Stimulated activated CD4-positive, alpha-beta T cell treated with anti-CD3 and anti-CD28 coated beads, TNF-alpha, amount 100 ng/mL, for 1 hour (primary cell): ENCODE results near the gene DOCK4.

Experiments
- DNase-seq, 3 donors: peaks; one replicate each; pipeline ENCODE4 v3.0.0-alpha.2; 2020; ENCODE audit warnings: low read depth in 3 of 3, low spot score in 1 of 3

DOCK4 gene

DNA sequence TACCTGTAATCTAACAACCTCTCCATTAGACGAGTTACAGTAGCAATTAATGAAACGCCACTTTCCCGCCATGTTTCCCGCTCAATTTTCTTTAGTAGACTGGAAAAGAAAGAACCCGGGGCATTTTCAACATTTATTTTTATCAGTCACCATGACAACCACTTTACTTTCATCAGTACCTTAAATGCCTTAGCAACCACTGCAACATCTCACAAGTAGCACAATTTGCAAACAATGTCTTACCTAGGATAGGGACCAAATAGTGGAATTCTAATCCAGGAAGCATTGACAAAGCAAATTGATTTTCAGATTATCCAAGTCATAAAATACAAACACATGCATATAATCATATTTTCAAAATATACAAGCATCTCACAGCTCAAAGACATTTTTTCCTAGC, 422.3 kb downstream of the DOCK4 start:
- DNase-seq = no peak

DNA sequence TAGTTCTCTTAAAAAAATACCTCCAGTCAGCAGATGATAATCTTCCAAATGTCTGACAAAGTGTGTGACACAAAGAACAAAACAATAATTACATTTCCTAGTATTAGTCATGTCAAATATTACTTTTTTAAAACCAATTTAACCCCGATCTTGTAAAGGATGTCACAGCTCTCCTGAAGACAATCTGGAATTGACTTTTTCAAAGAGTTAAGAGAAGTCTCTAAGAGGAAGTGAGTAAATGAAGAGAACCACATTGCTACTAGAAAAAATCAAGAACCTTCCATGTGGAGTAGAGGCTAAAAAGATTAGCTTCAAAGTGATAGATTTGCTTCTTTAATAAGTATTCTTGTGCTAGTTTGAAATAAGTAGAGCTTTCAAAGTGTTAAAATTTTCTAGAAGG, 425.7 kb downstream of the DOCK4 start:
- DNase-seq = no peak

DNA sequence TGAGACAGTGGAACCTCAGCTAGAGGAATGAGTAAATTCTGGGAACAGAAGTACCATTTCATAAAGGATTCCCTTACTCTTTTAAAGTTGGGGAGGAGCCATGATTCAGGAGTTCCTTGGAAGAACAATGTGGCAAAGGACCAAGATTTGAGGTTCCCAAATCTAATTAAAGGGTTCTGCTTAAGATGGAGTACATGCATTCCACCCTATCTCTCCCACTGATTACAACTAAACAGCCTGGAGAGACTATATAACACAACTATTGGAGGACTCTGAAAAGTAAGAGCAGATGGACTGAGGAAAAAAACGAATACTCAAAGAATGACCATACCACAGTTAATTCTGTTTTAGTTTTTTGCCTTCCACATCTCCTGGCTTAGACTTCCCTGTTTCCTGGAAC, 431.0 kb downstream of the DOCK4 start:
- DNase-seq = no peak

DNA sequence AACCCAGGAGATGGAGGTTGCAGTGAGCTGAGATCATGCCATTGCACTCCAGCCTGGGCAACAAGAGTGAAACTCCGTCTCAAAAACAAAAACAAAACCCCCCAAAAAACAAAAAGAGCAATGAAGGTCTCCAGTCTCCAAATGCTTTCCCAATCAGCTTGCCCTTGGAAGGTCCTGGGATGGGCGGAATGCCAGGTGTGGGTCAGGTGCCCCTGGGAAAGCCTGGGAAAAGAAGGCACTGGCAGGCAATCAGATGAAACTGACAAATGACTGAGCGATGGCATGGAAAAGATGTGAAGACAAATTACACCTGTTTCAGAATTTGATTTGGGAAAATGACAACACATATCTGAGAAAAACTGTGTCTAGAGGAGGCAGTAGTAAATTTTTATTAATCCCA, 433.5 kb downstream of the DOCK4 start:
- no peak for DNase-seq

DNA sequence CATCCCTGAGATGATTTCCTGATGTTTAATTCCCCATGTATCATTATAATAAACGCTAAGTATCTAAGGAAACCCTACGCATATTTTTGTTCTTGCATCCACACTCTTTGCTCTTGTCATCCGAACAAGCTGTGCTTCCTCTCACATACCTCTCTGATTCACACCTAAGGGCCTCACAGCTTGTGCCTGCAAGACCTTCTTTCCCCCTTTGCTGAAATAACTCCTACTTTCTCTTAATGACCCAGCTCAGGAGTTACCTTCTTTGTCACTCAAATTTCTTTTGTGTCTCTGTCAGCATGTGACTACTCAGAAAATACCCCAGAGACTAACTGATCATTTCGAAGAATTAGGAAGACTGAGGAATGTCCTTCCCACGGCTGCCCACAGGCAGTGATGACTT, 434.6 kb downstream of the DOCK4 start:
- no peak for DNase-seq

DNA sequence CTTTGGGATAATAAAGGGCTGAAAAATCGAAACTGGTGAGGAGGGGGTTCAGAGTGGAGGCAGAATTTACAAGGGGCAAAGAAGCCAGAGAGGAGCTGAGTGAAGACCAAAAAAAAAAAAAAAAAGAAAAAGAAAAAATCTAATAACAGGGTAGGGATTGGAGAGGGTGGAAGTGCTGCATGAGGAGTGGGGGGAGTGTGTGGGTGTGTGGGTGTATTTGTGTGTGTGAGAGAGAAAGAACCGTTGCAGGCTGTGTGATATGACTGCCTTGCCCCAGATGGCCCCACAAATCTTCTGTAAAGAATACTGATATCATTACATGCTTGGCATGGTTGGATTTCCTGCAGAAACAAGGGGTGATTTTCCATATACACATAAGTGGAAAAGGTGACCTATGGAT, 436.1 kb downstream of the DOCK4 start:
- no peak for DNase-seq

DNA sequence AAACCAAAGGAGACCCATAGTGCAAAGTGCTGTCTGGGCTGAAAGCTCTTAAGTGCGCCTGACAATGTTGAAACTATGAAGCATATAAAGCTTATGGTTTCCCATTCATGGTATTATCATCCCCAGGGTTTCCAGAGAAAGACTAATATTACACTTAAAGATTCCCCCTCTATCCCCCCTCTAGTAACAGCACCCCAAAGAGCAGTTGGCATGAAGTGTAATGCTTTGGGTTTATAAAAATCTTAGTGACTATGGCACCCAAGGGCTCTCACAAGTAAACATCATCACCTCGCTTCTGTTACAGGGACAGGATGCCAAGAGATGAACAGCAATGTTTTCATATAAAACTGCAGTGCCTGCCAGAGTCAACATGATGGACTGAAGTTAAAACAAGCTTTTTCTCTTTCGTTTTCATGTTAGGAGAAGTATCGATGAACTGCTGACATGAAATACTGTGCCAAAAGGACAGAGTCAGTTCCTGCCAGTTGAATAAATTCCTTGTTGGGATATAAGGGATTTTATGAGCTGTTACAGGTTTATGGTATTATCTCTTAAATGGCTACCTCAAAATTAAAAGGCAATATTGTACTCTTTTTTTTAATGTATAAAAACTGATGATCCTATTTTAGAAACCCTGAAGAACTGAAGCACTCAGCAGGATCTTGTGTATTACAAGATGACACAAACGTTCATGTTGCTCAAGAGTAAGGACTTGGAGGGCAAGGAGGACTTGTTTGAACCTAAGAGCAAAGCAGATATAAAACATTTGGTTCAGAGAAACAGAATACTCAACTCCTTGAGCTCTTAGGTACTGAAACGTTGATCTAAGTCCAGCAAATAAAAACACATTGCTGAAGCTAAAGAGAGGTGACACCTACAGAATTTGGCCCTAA, 440.2 kb downstream of the DOCK4 start:
- no peak for DNase-seq

DNA sequence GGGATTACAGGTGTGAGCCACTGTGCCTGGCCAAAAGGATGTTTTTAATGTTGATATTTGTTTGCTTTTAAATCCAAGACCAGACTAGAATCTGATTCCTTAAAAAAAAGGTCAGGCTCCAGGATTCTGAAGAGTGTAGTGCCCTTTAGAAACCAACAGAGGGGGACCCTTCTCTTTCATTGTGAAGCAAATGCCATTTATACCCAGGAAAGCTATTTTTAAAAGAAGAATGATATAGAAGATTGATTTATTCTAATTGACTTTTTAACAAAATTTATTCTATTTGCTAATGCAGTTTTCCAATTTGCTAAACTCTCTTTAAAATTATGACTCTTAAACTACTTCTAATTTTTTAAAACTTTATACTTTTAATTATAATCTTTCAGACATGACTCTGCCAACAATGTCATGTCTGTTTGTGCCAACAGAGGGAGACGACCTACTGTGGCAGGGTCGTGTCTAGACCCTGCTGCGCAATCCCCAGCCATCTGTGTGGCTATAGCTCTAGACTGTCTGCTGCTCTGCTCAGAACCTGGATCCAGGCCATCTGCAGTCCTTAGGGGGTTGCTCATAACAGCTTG, 442.9 kb downstream of the DOCK4 start:
- no peak for DNase-seq

DNA sequence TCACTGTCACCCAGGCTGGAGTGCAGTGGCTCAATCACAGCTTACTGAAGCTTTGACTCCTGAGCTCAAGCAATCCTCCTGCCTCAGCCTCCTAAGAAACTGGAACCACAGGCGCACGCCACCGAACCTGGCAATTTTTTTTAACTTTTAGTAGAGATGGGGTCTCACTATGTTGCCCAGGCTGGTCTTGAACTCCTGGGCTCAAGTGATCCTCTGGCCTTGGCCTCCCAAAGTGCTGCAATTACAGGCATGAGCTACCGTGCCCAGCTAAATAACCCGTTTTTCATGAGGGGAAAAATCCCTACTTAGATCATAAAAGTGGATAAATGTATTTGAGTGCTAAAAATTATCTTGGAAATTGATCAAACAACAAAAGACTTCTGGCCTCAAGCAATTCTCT, 443.4 kb downstream of the DOCK4 start:
- no peak for DNase-seq

DNA sequence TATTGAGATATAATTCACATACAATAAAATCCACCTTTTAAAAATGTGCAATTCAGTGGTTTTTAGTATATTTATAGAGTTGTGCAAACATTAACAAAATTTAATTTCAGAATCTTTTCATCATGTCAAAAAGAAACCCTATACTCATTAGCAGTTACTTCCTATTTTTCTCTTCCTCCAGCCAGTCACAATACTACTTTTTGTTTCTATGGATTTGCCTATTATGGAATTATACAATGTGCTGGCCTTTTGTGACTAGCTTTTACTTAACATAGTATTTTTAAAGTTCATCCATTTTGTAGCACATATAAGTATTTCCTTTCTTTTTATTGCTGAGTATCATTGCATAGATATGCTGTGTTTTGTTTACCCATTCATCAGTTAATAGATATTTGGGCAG, 444.0 kb downstream of the DOCK4 start:
- no peak for DNase-seq

DNA sequence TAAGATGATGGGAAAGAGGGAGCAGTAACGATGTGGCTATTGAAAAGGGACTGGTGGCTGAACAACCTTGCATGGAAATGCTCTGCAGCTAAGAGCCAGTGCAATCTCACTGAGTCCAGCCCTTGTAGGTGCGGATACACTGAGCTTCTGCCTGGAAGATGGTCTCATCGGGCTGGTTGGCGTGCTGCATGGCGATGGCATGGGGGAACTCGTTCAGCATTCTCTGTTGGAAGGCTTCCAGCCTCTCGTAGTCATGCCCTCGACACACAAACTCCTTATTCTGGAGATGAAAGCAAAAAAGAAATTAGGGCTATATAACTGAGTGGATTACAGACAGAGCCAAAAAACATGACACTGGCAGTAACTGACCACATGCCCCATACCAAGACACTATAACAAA, 446.2 kb downstream of the DOCK4 start:
- DNase-seq = no peak

DNA sequence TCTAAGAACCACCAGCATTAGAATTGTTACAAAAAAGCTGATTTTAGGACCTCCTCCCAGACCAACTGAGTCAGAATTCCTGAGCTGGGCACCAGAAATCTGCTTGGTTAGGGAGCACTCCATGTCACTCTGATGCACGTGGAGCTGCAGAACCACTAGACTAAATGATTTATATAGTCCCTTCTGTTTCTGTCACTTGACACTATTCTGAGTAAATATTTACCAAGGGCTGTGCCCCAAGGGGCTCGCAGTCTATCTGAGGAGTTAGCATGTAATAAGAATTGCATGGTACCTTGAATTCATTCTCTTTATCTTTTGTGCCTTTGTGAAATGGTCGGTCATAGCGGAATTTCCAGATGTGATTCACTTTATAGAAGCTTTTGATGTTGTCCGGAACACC, 447.9 kb downstream of the DOCK4 start:
- DNase-seq = no peak

DNA sequence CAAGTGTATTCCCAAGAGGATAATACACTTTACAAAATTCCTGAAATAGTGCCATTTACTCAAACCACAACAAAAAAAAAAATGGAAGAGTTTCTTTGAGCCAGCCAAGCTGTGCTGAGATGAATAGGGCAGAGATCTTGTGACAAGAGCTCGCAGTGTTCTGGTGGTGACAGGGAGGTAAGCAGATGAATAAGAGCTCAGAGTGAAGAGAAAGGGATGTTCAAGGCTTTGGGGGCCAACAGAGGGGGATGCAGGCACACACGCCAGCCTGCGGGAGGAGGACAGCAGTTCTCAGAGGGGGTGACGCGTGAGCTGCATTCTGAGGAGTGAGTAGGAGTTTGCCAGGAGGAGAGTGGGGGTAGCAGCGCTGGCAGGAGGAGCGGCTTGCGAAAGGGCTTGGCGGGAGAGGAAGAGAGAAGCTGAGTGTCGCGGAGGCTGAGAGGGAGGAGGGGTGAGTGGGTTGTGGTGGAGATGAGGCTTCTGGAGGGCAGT, 449.5 kb downstream of the DOCK4 start:
- no peak for DNase-seq

DNA sequence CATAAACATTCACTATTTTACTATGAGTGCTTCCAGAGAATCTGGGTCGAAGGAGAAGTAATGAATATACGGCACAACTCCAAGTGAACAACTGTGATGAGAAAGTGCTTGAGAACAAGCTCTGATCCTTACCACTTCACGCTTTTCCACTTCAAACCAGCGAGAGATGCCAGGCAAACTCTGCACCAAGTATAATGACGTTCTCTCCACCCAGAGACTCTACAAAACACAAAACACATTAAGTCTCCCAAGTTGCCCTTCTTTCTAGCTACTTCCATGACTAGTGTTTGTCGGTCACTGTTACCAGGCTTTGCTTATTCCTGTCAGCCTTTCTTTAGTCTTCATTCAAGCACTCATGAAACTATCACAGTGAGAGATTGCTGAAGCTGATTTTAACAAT, 450.8 kb downstream of the DOCK4 start:
- DNase-seq = no peak

DNA sequence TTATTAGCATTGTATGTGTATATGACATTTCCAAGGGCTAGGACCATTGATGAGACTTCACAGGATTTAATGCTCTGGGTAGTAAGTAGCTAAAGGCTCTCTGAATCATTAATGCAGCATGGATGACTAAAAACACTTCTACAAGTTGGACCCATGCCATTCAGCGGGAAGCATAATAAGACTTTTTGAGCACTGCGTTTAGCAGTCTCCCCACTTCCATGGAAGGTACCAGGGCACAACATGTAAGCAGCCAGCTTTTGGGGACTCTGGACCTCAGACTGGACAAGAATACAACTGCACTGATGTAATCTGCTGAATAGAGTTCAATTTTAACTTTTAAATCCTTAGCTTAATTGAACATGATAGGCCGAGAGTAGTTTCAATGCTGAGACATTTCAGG, 452.2 kb downstream of the DOCK4 start:
- no peak for DNase-seq

DNA sequence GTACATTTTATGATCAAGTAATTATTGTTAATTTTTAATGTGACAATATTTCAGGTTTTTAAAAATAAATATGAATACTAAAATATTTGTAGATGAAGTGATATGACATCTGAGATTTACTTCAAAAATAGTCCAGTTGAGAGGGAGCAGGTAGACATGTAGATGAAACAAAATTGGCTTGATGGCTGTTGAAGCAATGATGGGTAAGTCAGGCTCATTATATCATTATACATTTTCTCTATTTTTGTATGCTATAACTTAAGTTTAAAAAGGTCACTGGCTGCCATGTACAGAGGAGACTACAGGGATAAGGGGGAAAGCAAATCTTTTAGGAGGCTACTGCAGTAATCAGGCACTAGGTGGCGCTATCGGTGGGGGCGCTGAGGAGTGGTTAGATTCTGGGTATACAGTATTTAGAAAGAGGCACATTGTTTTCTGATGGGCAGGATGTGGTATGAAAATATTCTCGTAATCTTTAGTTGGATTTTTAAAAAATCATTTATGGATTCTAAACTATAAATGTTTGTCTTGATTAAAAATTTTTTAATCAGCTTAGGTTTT, 454.1 kb downstream of the DOCK4 start:
- peak in 2 of 3 donors; percentile 18 to 25 for DNase-seq

DNA sequence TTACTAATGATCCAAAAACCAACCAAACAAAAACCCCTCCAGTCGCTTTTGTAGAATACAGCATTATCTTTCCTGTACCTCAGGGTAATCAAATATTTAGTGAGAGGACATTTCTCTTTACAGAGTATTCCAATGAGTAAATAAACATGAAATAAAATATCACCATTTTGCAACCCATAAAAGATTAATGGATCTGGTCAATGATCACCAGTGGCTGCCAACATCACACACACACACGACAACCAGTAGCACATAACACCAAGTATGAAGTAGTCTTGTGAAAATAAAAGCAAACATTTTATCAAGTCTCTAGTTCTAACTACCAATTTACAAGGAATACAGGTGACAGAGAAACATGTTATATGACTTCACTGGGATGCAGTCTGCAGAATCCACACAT, 455.3 kb downstream of the DOCK4 start:
- DNase-seq = no peak

DNA sequence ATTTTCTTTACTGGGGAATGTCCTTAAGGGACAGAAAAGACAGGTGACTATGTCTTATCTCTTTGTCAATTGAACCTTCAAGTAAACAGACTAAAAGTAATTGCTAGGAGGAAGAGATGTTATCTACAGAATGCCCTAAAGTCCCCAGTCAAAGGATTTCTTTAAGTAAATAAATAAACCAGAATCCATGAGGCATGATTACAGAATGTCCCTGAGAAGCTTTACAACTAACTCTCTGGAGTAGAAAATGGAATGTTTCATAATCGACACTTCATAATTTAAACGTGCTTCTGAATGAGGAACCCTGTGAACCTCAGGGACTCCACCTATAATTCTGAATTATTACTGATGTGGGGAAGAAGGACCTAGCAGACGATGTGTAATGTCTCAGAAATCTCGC, 456.0 kb downstream of the DOCK4 start:
- DNase-seq = no peak

DNA sequence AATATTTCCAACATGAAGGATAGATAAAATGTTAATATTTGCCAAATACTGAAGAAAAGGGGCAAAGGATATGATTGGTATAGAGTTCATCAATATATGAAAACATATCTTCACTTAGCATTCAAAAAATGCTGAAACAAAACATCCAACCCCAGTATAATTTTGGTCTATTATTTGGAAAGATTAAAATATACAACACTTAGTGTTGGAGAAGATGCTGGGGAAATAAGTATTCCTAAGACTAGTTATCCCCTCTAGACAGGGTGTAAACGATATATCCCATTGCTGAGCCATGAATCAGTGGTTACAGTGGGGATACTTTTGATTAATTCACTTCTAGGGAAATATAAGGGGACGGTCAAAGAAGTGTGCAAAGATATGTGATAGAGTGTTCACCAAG, 456.6 kb downstream of the DOCK4 start:
- DNase-seq = no peak

DNA sequence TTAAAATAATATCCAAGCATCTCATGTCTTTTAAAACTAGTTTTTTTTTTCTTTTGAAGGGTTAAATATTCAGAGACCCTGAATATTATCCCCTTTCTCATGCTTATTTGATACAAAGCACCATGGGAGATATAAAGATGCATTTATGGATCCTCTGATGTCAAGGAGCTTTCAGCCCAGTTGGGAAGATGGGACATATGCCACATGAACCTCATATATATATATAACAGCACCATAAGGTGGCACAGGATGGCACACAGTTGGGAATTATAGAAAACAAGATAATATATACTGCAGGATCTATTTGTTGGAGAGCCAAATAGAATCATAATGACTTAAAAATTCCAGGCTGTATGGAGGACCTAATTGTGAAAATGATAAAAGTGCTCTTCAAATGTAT, 458.5 kb downstream of the DOCK4 start:
- no peak for DNase-seq

DNA sequence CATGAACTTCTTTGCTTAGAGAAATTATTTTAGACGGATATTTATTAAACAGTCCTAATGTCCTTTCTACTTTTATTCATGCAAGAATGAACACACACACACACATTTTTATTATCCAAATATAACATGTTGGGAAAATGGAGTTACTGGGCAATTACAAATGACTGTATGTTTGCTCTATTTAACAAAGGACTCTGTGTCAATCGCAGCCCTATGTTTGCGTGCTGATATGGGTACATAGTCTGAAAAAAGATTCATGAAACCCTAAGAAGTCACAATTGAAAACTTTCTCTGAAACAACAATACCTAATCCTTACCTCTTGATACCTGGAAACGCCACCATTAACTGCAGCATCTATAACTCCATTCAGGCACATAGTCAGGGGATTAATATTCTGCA, 459.2 kb downstream of the DOCK4 start:
- no peak for DNase-seq

DNA sequence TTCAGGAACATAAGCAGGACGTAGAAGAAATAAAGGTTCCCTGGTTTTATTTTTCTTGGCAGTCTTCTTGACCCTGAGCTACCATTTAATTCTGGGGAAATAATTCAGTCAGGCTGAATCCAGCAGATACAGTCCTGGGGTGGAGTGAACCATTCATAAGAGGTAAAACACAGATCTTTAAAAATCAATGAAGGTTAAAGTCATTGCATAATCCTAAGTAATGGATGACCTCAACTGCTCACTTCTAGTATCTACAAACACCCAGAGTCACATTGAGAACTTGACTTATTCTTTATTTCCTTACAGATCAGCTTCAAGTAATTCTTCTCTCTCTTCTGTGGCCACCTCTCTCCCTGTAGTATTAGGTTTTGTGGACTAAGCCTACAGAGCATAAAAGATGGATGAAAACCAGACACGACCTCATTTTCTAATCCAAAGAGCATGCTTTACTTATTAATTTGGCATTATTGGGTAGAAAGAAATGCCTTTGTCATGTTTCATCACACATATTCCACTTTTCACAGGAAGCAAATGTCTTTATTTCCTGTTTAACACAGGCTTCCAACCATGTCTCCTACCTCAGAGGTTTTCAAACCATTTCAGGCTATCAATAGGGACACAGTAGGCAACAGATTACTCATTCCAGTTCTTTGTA, 461.6 kb downstream of the DOCK4 start:
- DNase-seq = no peak
